ENCODE results near the gene VPS37C.

DNA sequence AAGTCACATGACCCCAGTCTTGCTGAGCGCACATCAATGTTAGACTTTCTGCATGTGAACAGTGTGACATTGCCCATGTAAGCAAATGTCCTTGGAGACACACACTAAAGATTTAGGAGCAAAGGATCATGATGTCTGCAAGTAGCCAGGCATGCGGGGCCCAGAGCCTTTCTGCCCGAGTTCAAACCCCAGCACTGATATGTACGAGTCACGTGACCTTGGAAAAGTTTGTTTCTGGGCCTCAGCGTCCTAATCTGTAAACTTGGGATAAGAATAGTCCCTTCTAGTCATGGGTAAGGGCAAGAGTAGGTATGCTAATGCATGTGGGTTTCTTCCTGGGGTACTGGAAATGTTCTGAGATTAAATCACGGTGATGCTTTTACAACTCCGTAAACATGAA lies 25.3 kb upstream of the VPS37C start:
- TF ChIP-seq CTCF (conservative IDR thresholded peaks at IDR 0.05) (no peak), EZH2 (IDR thresholded peaks at IDR 0.05; ENCODE audit: low read depth) (no peak)

Data from PC-9 (cell line).